ENCODE measurements around the gene SCARF1. TPM values are rescaled to one million over a fixed set of nuclear protein-coding genes. Genes with fewer than 3 reads are reported as not detected.
"Not testable (repeated sequence)": the region's sequence is repeated elsewhere in the genome, so short reads cannot be mapped to it uniquely, and the experiment has no call there.

The SCARF1 gene
- total RNA-seq, 1 donor from 2014 or later = 0.64 TPM

GRCh38 chr17:1684378-1685189 is 39.1 kb upstream of the SCARF1 start, which contains the start of gene PRPF8:
Gene PRPF8 (minus strand): TSS chr17:1684867. CDS start chr17:1684571, 296 bp downstream.
- Mint-ChIP-seq H3K9me3 (ENCODE audit: unreplicated experiment) (no peaks in the 10 kb centered on the region), H3K4me1 (ENCODE audit: unreplicated experiment) (peaks cover 30% of the 10 kb centered on the region), H3K36me3 (ENCODE audit: unreplicated experiment) (peaks cover 34% of the 10 kb centered on the region), H3K27me3 (ENCODE audit: unreplicated experiment) (no peaks in the 10 kb centered on the region), H3K4me3 (ENCODE audit: unreplicated experiment) (peak within 1 kb of the TSS; percentile 100), H3K27ac (ENCODE audit: unreplicated experiment) (peak within 1 kb of the TSS; percentile 97)
- peak; percentile 99 for DNase-seq (ENCODE audit: extremely low spot score, unreplicated experiment)
- TF ChIP-seq, protein P1, sequence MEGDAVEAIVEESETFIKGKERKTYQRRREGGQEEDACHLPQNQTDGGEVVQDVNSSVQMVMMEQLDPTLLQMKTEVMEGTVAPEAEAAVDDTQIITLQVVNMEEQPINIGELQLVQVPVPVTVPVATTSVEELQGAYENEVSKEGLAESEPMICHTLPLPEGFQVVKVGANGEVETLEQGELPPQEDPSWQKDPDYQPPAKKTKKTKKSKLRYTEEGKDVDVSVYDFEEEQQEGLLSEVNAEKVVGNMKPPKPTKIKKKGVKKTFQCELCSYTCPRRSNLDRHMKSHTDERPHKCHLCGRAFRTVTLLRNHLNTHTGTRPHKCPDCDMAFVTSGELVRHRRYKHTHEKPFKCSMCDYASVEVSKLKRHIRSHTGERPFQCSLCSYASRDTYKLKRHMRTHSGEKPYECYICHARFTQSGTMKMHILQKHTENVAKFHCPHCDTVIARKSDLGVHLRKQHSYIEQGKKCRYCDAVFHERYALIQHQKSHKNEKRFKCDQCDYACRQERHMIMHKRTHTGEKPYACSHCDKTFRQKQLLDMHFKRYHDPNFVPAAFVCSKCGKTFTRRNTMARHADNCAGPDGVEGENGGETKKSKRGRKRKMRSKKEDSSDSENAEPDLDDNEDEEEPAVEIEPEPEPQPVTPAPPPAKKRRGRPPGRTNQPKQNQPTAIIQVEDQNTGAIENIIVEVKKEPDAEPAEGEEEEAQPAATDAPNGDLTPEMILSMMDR (IDR thresholded peaks at IDR 0.05) = no peak

GRCh38 chr17:1683459-1683858 is 37.9 kb upstream of the SCARF1 start:
- peaks cover 43% of the 10 kb centered on the region for H3K36me3 Mint-ChIP-seq (ENCODE audit: unreplicated experiment)
- no peak for DNase-seq (ENCODE audit: extremely low spot score, unreplicated experiment)
- no peaks in the 10 kb centered on the region for H3K9me3 Mint-ChIP-seq (ENCODE audit: unreplicated experiment)

GRCh38 chr17:1676401-1676800 is 30.9 kb upstream of the SCARF1 start:
- peaks cover 69% of the 10 kb centered on the region for H3K36me3 Mint-ChIP-seq (ENCODE audit: unreplicated experiment)
- no peak for DNase-seq (ENCODE audit: extremely low spot score, unreplicated experiment)
- H3K9me3 Mint-ChIP-seq (ENCODE audit: unreplicated experiment) = no peaks in the 10 kb centered on the region
- TF ChIP-seq, protein P1 (IDR thresholded peaks at IDR 0.05) = no peak
- no peaks in the 10 kb centered on the region for H3K4me1 Mint-ChIP-seq (ENCODE audit: unreplicated experiment)
- H3K27me3 Mint-ChIP-seq (ENCODE audit: unreplicated experiment) = no peaks in the 10 kb centered on the region
- H3K27ac Mint-ChIP-seq (ENCODE audit: unreplicated experiment) = no peak overlapping the region
- no peak overlapping the region for H3K4me3 Mint-ChIP-seq (ENCODE audit: unreplicated experiment)

More at GRCh38 chr17:1683459-1683858, 37.9 kb upstream of the SCARF1 start:
- H3K27me3 Mint-ChIP-seq (ENCODE audit: unreplicated experiment) = no peaks in the 10 kb centered on the region
- H3K4me3 Mint-ChIP-seq (ENCODE audit: unreplicated experiment) = peak overlapping the region; percentile 100
- H3K4me1 Mint-ChIP-seq (ENCODE audit: unreplicated experiment) = peaks cover 30% of the 10 kb centered on the region
- peak overlapping the region; percentile 97 for H3K27ac Mint-ChIP-seq (ENCODE audit: unreplicated experiment)
- TF ChIP-seq, protein P1 (IDR thresholded peaks at IDR 0.05) = no peak

GRCh38 chr17:1673041-1673785 is 27.7 kb upstream of the SCARF1 start:
- H3K4me1 Mint-ChIP-seq (ENCODE audit: unreplicated experiment) = peaks cover 10% of the 10 kb centered on the region
- peaks cover 58% of the 10 kb centered on the region for H3K36me3 Mint-ChIP-seq (ENCODE audit: unreplicated experiment)
- no peaks in the 10 kb centered on the region for H3K9me3 Mint-ChIP-seq (ENCODE audit: unreplicated experiment)
- TF ChIP-seq, protein P1 (IDR thresholded peaks at IDR 0.05) = no peak
- no peak for DNase-seq (ENCODE audit: extremely low spot score, unreplicated experiment)
- H3K27ac Mint-ChIP-seq (ENCODE audit: unreplicated experiment) = no peak overlapping the region
- no peaks in the 10 kb centered on the region for H3K27me3 Mint-ChIP-seq (ENCODE audit: unreplicated experiment)
- no peak overlapping the region for H3K4me3 Mint-ChIP-seq (ENCODE audit: unreplicated experiment)

DNA sequence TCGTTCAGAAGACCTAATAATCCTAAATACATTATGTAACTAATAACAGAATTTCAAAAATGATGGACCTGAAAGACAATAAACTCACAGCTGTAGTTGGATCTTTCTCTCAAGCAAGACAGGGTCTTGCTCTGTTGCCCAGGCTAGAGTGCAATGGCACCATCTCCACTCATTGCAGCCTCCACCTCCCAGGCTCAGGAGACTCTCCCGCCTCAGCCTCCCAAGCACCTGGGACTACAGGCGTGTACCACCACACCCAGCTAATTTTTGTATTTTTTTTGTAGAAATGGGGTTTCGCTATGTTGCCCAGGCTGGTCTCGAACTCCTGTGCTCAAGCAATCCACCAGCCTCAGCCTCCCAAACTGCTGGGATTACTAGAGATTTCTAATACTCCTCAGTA is 18.4 kb upstream of the SCARF1 start:
- H3K27ac Mint-ChIP-seq (ENCODE audit: unreplicated experiment); H3K4me1 Mint-ChIP-seq (ENCODE audit: unreplicated experiment); H3K27me3 Mint-ChIP-seq (ENCODE audit: unreplicated experiment); H3K4me3 Mint-ChIP-seq (ENCODE audit: unreplicated experiment); DNase-seq (ENCODE audit: extremely low spot score, unreplicated experiment); H3K9me3 Mint-ChIP-seq (ENCODE audit: unreplicated experiment): not testable (repeated sequence)
- H3K36me3 Mint-ChIP-seq (ENCODE audit: unreplicated experiment) = peaks cover 44% of the 10 kb centered on the region
